HepG2 (cell line): ENCODE measurements around the gene LAMA5. TPM values are rescaled to one million over a fixed set of nuclear protein-coding genes. Genes with fewer than 3 reads are reported as not detected.

Experiments
- CBX5 ChIP-seq: sonication (generic); formaldehyde crosslinking; IDR thresholded peaks from 2 replicates; pipeline ENCODE4 v1.4.0; 2020; ENCODE audit warnings: missing genetic modification reagents, borderline replicate concordance
- HES4 ChIP-seq: sonication (generic); formaldehyde crosslinking; IDR thresholded peaks from 2 replicates; pipeline ENCODE4 v1.9.0; 2021; ENCODE audit warnings: mild to moderate bottlenecking, missing genetic modification reagents, borderline replicate concordance
- MAFF ChIP-seq: IDR thresholded peaks from 2 replicates; pipeline ENCODE4 v1.6.1; 2011; ENCODE audit warnings: low read depth, low read length, improper control_type of control experiment
- NFE2L2 ChIP-seq: fragments of 150-350 bp; IDR thresholded peaks from 2 replicates; pipeline ENCODE4 v1.6.1; 2014; ENCODE audit warnings: low read length
- RFX3 ChIP-seq: IDR thresholded peaks from 2 replicates; pipeline ENCODE4 v1.6.1; 2016; ENCODE audit warnings: missing biosample characterization, missing genetic modification reagents
- SOX13 ChIP-seq, 3 experiments: fragments of 450-650 bp in 1 of 3; sonication (generic) in 1 of 3; formaldehyde crosslinking in 1 of 3; IDR thresholded peaks in 2 of 3; conservative IDR thresholded peaks in 1 of 3; 2 replicates each; pipeline versions ENCODE4 v1.5.0 to v1.6.1; 2016 to 2020; ENCODE audit warnings: antibody characterized with exemption in 1 of 3, mild to moderate bottlenecking in 1 of 3, missing compliant biosample characterization in 1 of 3, missing genetic modification reagents in 1 of 3, moderate library complexity in 1 of 3
- SOX5 ChIP-seq: IDR thresholded peaks from 2 replicates; pipeline ENCODE4 v1.6.1; 2016; ENCODE audit warnings: borderline replicate concordance
- TAF1 ChIP-seq: sonication (generic); formaldehyde crosslinking; IDR thresholded peaks from 2 replicates; pipeline ENCODE4 v1.4.0; 2020; ENCODE audit warnings: missing genetic modification reagents
- ZKSCAN5 ChIP-seq: sonication (generic); formaldehyde crosslinking; IDR thresholded peaks from 2 replicates; pipeline ENCODE4 v1.5.1; 2020; ENCODE audit warnings: mild to moderate bottlenecking, missing genetic modification reagents
- ZNF564 ChIP-seq: sonication (generic); formaldehyde crosslinking; IDR thresholded peaks from 2 replicates; pipeline ENCODE4 v1.8.1; 2023; ENCODE audit warnings: mild to moderate bottlenecking, missing genetic modification reagents
- ZNF737 ChIP-seq: sonication (generic); formaldehyde crosslinking; IDR thresholded peaks from 2 replicates; pipeline ENCODE4 v1.5.0; 2020; ENCODE audit warnings: missing genetic modification reagents, mild to moderate bottlenecking, borderline replicate concordance
- polyA plus RNA-seq, 8 experiments: library from polyadenylated mRNA; depleted of rRNA in 3 of 8; stranded (reverse) in 7 of 8; unstranded in 1 of 8; fragments of >200 nt; fragmentation: Illumina TruSeq in 4 of 8; extraction: Trizol in 4 of 8; gene quantifications; 2 replicates each; pipeline versions ENCODE4 v1.2.1 to v1.2.3, GENCODE V29; 2011 to 2016; ENCODE audit warnings: low read depth in 4 of 8, missing spikeins in 1 of 8, mixed read lengths in 1 of 8; ENCODE audit not compliant: insufficient read depth in 1 of 8
- total RNA-seq, 5 experiments: library from RNA; depleted of rRNA; stranded (reverse); fragments of >200 nt; fragmentation: Illumina TruSeq; extraction: Trizol; gene quantifications; 2 replicates each; pipeline ENCODE4 v1.2.3, GENCODE V29; 2016; ENCODE audit warnings: low read depth in 1 of 5
- TF ChIP-seq, protein P1 (sequence below): sonication (generic); formaldehyde crosslinking; IDR thresholded peaks from 2 replicates; pipeline ENCODE4 v1.5.1; 2020; ENCODE audit warnings: missing genetic modification reagents, mild to moderate bottlenecking, borderline replicate concordance
- TF ChIP-seq, protein P2 (sequence below): sonication (generic); formaldehyde crosslinking; IDR thresholded peaks from 2 replicates; pipeline ENCODE4 v1.8.1; 2023; ENCODE audit warnings: mild to moderate bottlenecking, missing genetic modification reagents, borderline replicate concordance
- TF ChIP-seq, protein P3 (sequence below): sonication (generic); formaldehyde crosslinking; IDR thresholded peaks from 2 replicates; pipeline ENCODE4 v1.4.0; 2020; ENCODE audit warnings: low read depth, mild to moderate bottlenecking, missing genetic modification reagents
- TF ChIP-seq, protein P4 (sequence below): IDR thresholded peaks from 2 replicates; pipeline ENCODE4 v1.6.1; 2016; ENCODE audit warnings: missing compliant biosample characterization, missing genetic modification reagents, borderline replicate concordance
- TF ChIP-seq, protein P5 (sequence below): sonication (generic); formaldehyde crosslinking; IDR thresholded peaks from 2 replicates; pipeline ENCODE4 v1.4.0; 2020; ENCODE audit warnings: missing genetic modification reagents, borderline replicate concordance
- TF ChIP-seq, protein P6 (sequence below): sonication (generic); formaldehyde crosslinking; IDR thresholded peaks from 2 replicates; pipeline ENCODE4 v1.5.0; 2020; ENCODE audit warnings: missing genetic modification reagents
- TF ChIP-seq, protein P7 (sequence below): sonication (generic); formaldehyde crosslinking; IDR thresholded peaks from 2 replicates; pipeline ENCODE4 v1.8.1; 2022; ENCODE audit warnings: low read depth, mild to moderate bottlenecking, missing genetic modification reagents

LAMA5 gene
- total and polyA plus RNA-seq, 2 of the 13 experiments (the other 11 are each of a cell fraction or from before 2014, with no cell fraction given): 21.0 to 44.7 TPM

DNA sequence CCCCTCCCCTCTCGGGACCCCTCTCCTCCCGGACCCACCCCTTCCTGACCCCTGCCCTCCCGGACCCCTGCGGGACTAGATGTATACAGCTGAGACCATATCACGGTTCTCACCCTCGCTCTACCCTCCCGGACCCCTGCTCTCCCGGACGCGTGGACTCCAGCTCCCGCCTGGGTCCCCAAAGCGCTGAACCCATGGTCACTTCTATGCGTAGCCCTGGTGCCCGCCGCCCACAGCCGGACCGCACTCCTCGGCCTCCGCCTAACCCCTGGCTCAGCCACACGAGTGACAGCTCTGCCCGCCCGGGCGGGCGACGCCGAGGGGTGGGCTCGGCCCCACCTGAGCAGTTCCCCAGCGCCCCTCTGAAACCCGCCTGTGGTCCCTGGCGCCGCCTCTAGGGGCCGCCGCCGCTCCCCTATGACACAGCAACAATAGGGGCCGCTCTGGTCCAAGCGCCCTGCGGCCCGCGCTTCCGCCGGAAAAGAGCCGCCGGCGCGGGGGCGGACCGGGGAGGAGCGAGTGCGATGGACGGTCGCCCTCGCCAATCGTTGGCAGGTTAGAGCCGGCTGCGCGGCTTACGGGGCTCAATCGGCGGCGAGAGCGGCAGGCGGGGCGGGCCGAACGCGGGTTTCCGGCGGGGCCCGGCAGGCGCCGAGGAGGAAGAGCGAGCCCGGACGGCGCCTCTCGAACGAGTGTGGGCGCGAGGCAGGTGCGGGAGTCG, 64.6 kb downstream of the LAMA5 start, which contains the start of gene ADRM1 (continued):
- TF ChIP-seq, protein P1, sequence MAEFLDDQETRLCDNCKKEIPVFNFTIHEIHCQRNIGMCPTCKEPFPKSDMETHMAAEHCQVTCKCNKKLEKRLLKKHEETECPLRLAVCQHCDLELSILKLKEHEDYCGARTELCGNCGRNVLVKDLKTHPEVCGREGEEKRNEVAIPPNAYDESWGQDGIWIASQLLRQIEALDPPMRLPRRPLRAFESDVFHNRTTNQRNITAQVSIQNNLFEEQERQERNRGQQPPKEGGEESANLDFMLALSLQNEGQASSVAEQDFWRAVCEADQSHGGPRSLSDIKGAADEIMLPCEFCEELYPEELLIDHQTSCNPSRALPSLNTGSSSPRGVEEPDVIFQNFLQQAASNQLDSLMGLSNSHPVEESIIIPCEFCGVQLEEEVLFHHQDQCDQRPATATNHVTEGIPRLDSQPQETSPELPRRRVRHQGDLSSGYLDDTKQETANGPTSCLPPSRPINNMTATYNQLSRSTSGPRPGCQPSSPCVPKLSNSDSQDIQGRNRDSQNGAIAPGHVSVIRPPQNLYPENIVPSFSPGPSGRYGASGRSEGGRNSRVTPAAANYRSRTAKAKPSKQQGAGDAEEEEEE: no peak
- TF ChIP-seq, protein P2, sequence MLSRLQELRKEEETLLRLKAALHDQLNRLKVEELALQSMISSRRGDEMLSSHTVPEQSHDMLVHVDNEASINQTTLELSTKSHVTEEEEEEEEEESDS: no peak
- TF ChIP-seq ZNF737 (CRISPR knock-in tag) (no peak), MAFF (peak; percentile 81; the same call in 1 of the 2 replicates), SOX13 (IDR thresholded peaks at IDR 0.05) (no peak; the same call in 1 of the 2 replicates), SOX13 (CRISPR knock-in tag; conservative IDR thresholded peaks at IDR 0.05 in 1 of 2, IDR thresholded peaks at IDR 0.05 in 1 of 2) (peak in 1 of 2 experiments; percentile 83; a peak in 2 of 4 replicates), HES4 (CRISPR knock-in tag) (peak; percentile 54), TAF1 (CRISPR knock-in tag) (peak; percentile 66), ZNF564 (CRISPR knock-in tag) (no peak; the same call in 1 of the 2 replicates), CBX5 (CRISPR knock-in tag) (peak; percentile 69; the same call in 1 of the 2 replicates), RFX3 (CRISPR knock-in tag) (no peak), NFE2L2 (peak; percentile 96), ZKSCAN5 (CRISPR knock-in tag) (no peak), SOX5 (CRISPR knock-in tag) (peak; percentile 76; the same call in 1 of the 2 replicates)
- TF ChIP-seq, protein P3, sequence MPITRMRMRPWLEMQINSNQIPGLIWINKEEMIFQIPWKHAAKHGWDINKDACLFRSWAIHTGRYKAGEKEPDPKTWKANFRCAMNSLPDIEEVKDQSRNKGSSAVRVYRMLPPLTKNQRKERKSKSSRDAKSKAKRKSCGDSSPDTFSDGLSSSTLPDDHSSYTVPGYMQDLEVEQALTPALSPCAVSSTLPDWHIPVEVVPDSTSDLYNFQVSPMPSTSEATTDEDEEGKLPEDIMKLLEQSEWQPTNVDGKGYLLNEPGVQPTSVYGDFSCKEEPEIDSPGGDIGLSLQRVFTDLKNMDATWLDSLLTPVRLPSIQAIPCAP: no peak
- TF ChIP-seq, protein P4, sequence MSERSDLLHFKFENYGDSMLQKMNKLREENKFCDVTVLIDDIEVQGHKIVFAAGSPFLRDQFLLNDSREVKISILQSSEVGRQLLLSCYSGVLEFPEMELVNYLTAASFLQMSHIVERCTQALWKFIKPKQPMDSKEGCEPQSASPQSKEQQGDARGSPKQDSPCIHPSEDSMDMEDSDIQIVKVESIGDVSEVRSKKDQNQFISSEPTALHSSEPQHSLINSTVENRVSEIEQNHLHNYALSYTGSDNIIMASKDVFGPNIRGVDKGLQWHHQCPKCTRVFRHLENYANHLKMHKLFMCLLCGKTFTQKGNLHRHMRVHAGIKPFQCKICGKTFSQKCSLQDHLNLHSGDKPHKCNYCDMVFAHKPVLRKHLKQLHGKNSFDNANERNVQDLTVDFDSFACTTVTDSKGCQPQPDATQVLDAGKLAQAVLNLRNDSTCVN: peak; percentile 70; the same call in 1 of the 2 replicates
- TF ChIP-seq, protein P5, sequence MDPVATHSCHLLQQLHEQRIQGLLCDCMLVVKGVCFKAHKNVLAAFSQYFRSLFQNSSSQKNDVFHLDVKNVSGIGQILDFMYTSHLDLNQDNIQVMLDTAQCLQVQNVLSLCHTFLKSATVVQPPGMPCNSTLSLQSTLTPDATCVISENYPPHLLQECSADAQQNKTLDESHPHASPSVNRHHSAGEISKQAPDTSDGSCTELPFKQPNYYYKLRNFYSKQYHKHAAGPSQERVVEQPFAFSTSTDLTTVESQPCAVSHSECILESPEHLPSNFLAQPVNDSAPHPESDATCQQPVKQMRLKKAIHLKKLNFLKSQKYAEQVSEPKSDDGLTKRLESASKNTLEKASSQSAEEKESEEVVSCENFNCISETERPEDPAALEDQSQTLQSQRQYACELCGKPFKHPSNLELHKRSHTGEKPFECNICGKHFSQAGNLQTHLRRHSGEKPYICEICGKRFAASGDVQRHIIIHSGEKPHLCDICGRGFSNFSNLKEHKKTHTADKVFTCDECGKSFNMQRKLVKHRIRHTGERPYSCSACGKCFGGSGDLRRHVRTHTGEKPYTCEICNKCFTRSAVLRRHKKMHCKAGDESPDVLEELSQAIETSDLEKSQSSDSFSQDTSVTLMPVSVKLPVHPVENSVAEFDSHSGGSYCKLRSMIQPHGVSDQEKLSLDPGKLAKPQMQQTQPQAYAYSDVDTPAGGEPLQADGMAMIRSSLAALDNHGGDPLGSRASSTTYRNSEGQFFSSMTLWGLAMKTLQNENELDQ (CRISPR knock-in tag): no peak
- TF ChIP-seq, protein P6, sequence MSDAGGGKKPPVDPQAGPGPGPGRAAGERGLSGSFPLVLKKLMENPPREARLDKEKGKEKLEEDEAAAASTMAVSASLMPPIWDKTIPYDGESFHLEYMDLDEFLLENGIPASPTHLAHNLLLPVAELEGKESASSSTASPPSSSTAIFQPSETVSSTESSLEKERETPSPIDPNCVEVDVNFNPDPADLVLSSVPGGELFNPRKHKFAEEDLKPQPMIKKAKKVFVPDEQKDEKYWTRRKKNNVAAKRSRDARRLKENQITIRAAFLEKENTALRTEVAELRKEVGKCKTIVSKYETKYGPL (CRISPR knock-in tag): no peak
- TF ChIP-seq, protein P7, sequence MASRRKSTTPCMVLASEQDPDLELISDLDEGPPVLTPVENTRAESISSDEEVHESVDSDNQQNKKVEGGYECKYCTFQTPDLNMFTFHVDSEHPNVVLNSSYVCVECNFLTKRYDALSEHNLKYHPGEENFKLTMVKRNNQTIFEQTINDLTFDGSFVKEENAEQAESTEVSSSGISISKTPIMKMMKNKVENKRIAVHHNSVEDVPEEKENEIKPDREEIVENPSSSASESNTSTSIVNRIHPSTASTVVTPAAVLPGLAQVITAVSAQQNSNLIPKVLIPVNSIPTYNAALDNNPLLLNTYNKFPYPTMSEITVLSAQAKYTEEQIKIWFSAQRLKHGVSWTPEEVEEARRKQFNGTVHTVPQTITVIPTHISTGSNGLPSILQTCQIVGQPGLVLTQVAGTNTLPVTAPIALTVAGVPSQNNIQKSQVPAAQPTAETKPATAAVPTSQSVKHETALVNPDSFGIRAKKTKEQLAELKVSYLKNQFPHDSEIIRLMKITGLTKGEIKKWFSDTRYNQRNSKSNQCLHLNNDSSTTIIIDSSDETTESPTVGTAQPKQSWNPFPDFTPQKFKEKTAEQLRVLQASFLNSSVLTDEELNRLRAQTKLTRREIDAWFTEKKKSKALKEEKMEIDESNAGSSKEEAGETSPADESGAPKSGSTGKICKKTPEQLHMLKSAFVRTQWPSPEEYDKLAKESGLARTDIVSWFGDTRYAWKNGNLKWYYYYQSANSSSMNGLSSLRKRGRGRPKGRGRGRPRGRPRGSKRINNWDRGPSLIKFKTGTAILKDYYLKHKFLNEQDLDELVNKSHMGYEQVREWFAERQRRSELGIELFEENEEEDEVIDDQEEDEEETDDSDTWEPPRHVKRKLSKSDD (CRISPR knock-in tag): no peak
